GM20431 (cell line): ENCODE data around the gene STAB1.

ENCODE experiments used
- in situ Hi-C: fragments of 300-500 bp; cut with MseI, MboI; formaldehyde crosslinking; loops from one replicate; pipeline ENCODE4 v1.15.0; 2020; ENCODE audit warnings: low sequenced_read_pairs; ENCODE audit not compliant: unreplicated experiment

The STAB1 gene

DNA sequence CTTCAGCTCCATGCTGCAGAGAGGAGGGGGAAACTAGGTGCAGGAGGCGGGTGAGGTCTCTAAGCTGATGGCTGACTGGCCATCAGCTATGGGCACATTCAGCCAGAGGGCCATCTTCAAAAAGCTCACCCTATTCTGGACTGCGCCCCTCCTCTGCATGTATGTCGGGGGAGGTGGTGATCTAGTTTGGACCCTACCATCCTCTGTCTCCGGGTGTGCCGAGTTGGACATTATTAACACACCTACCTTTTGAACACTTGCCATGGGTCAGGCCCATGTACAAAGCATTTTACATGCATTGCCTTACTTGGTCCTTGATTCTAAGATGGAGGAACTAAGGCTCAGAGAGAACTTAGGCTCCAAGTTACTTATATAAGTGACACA, 38.3 kb upstream of the STAB1 start:
- in situ Hi-C loops: no loop called here

GRCh38 chr3:52458031-52458760, 36.9 kb upstream of the STAB1 start:
- in situ Hi-C loops: no loop called here

GRCh38 chr3:52458770-52459545, 36.2 kb upstream of the STAB1 start:
- in situ Hi-C loops: no loop called here

GRCh38 chr3:52461874-52462273, 33.3 kb upstream of the STAB1 start:
- in situ Hi-C loops: no loop called here

DNA sequence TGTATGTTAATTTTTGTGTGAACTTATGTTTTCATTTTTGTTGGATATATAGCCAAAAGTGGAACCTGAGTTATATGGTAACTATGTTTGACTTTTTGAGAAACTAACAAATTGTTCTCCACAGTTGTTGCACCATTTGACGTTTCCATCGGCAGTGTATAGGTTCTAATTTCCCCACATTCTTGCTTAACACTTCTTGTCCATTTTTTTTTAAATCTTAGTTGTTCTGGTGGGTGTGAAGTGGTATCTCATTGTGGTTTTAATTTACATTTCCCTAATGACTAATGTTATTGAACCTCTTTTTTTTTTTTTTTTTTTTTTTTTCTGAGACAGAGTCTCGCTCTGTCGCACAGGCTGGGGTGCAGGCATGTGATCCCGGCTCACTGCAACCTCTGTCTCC, 31.7 kb upstream of the STAB1 start:
- in situ Hi-C loops: no loop called here

GRCh38 chr3:52468336-52468735, 26.8 kb upstream of the STAB1 start:
- in situ Hi-C loops: no loop called here

GRCh38 chr3:52469001-52469400, 26.1 kb upstream of the STAB1 start:
- in situ Hi-C loops: no loop called here

- in situ Hi-C loops: no loop called here
These were observed 24.2 kb upstream of the STAB1 start for GRCh38 chr3:52470920-52471319.

- in situ Hi-C loops: no loop called here
These were observed 23.5 kb upstream of the STAB1 start for GRCh38 chr3:52471371-52472238.

GRCh38 chr3:52472239-52473000, 22.7 kb upstream of the STAB1 start:
- in situ Hi-C loops: no loop called here

DNA sequence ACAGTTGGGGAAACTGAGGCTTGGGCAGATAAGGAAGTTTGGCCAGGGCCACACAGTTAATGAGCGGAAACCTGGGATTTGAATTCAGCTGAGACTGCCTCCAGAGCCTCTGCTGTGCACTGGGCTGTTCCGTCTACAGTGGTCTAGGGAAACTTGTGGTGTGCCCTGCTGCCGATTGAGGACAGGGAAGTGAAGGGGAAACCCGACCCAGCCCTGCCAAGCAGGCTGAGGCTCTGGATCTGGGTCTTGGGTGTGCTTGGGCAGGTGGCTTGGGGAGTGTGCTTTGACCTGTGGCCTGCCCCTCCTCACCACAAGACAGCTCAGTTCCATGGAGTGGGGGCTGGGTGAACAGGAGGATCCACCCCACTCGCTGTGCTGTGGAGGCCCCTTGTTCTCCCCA, 22.1 kb upstream of the STAB1 start:
- in situ Hi-C loops: no loop called here

DNA sequence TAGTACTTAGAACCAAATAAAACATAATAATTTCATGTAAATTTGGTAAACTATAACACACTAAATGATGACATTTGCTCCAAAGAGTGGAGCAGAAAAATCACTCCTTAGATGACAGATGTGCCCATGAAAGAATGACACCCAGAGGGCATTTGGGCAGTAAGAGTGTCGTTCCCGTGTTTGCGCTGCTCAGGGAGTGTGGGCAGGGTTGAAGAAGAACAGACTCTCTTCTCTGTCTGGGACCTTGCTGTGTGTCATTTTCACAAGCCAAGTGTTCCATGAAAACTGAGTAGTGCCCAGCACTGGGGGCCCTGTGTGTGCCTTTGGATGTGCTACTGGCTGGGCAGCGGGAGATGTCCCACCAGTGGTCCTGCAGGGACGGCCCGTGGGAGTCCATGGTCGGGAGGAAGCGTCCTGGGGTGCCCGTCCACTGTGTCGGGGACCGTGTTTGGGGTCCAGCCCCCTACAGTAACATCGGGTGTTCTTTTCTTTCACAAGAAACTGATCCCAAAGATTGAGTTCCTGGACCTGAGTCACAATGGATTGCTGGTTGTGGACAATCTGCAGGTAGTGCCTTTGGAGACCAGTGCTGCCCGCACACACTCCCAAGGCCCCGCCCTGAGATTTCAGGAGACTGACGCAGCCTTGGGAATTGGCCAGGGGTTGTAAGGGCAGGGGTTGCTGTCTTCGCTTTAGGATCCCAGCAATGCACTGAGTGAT, 17.9 kb upstream of the STAB1 start:
- in situ Hi-C loops: no loop called here

DNA sequence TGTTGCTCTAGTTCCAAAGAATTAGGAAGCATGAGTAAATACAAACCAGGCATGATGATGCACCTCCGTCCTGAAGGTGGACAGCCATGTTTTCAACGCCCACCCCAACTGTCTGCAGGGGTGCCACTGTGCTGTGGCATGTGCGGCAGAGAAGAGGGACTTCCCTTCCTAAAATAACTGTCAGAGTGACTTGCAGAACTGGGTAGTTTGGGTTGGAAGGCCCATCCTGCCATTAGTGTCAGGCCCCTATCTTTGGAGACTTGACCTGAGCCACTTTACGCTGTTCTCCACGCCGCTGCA, 17.4 kb upstream of the STAB1 start:
- in situ Hi-C loops: no loop called here

GRCh38 chr3:52479037-52479876, 15.9 kb upstream of the STAB1 start:
- in situ Hi-C loops: no loop called here

GRCh38 chr3:52479877-52480575, 15.1 kb upstream of the STAB1 start:
- in situ Hi-C loops: no loop called here

- in situ Hi-C loops: no loop called here
These were observed 14.1 kb upstream of the STAB1 start for GRCh38 chr3:52480768-52481715.
